NOMO-1 (cell line): ENCODE data around the gene PARK7.

Experiments used
- DNase-seq, 2 experiments: peaks; one replicate each; lab custom pipeline; 2025; ENCODE audit not compliant: unreplicated experiment in 2 of 2; lab: John Stamatoyannopoulos, UW

PARK7 gene

DNA sequence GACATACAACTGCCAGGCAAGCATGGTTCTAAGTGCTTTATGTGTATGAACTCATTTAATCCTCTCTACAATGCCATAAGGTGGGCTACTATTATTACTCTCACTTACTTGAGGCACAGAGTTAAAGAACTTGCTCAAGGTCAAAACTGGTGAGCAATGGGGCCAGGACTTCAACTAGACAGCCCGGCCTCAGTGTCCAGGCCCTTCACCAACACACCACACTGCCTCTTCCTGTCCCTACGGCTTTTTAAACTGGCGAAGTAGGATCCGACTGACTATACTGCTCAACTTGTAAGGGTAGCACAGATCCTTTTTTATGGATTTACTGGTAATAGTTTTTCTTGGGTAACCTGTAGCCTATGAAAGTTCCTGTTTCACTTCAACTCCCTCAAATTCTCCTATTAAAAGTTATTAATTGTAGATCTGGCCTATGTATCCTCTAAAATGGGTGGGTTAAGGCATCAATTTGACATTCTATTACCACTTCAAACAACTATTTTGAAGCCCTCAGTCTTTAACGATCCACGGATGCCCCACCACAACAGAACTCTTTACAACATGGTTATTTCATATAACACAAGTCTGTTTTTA, 60.3 kb downstream of the PARK7 start:
- no peak for DNase-seq

DNA sequence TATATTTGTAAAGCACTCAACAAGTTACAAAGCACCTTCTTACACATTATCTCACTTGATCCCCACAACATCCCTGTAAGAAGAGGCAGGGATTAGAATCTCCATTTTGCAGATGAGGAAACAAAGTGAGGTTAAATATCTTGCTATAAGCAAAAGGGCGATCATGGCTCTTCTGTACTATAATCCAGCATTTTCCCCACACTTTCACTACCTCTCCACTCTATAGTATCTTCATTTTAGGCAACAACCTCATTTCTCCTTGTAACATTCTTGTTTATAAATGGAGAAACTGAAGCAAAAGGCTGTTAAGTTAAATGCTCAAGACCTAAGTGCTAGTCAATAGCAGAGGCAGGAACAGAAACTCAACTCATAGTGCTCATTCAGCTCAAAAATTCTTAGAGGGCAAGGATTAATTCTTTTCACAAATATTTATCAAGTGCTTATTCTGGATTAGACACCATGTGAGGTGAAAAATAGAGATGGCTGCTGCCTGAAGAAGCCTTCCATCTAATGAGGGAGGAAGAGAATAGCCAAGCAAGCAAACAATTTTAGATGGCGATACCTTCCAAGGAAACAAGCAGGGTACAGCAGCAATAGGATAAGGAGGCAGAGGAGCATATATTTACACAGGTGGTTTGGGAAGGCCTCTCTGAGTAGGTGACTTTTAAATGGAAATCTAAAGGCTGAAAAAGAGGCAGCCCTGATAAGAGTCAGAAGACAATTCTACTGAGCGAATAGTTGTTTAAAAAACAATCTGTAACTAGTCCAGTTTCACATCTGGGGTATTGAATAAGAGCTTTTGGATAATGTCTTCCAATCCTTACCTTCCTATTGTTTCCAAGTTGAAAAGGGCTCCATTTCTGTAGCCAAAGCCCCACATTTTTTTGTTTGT, 61.1 kb downstream of the PARK7 start:
- no peak for DNase-seq

DNA sequence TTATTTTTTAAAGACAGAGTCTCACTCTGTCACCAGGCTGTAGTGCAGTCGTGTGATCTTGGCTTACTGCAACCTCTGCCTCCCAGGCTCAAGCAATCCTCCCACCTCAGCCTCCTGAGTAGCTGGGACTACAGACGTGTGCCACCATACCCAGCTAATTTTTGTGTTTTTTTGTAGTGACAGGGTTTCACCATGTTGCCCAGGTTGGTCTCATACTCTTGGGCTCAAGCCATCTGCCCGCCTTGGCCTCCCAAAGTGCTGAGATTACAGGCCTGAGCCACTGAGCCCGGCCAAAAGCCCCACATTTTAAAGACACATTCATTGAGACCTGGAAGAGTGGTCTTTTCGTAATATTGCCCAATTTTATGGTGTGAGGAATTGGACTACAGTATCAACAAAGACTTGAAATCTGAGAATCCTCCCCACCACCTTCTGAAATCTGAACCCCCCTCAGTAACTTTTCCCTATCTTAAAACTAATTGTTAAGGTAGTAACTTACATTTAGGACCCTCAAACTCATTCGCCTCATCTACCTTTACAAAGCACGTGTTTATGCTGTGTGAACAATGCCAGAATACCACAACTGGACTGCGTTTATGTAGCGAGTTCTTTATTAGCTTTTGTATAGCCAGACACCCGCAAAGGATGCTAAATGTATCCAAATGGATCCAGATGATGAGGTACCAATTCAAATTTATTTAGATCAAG, 61.9 kb downstream of the PARK7 start:
- no peak for DNase-seq

DNA sequence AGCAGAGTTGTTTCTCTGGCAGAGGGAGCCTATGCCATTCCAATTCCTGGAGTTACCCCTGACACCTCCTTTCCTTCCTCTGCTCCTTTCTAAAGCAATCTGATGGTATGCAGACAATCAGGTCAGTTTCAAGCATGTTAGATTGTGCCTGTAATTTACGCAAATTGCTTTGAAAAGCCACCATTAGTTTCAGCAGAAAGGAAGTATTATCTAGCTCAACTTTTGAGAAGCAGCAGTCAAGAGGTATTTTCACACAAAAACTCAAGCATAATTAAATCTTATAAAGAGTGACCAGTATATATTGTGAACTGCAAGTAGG, 62.4 kb downstream of the PARK7 start:
- no peak for DNase-seq

DNA sequence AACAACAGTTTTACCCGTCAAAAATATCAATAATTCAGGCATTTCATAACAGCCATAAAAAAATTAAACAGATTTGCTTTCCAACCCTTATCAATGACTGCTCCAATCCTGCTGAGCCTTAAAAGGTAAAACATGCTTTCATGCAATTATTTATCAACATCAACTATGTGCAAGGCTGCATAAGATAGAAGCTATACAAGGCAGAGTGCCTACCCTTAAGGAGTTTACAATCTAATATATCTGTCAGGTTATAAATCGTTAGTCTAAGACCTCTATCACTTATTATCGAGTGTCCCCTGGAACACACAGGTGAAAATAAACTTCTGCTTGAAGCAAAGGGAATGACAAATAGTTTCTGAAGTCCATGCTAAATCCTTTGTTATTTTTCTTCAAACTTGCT, 62.8 kb downstream of the PARK7 start:
- DNase-seq: no peak

DNA sequence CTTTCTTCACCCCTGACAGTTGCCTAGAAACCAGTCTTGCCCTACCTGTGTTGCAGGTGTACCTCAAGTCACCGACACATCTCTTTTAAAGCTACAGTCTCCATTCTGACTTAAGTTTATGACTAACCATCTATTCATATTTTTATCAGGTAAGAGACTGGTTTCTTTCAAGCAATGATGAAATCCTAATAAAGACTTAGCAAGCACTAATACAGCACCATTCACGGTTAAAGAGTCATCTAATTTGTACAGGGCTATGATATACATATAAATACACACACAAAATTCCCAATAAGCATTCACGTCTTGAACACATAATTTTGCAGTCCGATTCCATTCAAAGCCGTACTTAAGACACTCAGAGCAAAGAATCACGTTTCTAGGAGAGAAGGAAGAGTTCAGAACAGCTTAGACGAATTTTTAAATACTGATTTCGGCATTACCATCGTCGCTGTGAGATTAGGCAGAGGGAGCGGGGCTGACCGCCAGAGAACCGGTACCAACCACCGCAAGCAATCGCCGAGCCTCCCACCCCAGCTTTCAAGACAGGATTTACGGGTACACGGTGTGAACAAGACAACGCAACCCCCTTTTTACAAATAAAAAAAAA, 63.7 kb downstream of the PARK7 start:
- no peak for DNase-seq

DNA sequence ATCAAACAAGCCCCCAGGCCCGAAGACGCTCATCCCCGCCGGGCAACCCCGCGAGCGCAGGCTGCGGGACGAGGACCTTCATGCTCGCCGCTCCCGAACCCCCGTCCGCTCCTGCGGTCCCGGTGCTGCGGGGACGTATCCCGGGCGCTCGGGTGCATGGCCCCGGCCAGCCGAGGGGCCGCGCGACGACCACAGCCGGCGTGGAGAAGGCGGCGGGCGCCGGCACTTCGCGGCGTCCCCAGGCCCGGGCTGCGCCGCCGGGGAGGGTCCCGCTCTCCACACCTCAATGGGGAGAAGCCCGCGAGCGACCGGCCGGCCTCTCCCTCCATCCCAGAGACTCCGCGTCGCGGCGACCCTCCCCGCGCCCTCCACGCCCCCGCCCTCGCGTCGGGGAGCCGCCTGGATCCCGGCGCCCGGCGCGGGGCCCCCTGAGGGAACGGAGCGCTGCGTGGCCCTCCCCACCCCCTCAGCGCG, 64.2 kb downstream of the PARK7 start:
- no peak for DNase-seq

DNA sequence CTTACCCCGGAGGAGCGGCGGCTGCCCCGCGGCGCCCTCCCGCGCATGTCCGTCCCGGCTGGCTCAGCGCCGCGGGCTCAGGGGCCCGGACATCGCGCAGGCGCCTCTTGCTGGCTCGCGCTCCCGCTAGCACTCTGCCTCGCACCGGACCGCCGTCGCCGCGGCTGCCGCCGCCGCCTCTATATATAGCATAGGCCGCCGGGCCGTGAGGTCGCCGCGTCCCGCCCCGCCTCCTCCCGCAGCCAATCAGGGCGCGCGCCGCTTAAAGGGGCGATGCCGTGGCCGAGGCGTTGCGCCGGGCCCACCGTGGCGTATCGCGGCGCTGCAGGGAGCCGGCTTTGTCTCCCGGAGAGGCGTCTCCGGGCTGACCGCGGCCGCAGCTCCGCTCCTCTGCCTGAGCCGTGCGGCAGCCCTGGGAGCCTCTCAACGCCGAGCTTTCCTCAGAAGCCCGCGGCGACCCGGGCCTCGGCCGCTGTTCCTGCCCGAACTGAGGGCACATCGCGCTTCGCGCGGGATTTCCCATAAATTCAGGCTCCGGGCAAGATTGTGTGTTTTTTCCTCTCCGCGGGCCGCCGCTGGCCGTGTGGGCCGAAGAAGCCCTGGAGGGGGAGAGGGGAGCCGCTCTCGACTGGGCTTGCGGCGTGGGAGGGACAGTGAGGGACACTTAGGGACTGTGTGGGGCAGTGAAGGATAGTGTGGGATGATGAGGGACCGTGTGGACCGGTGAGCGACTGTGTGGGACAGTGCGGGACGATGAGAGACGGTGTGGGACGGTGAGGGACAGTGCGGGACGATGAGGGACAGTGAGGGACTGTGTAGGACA, 64.9 kb downstream of the PARK7 start, which contains the start of gene ERRFI1:
TSS of gene ERRFI1 (minus strand) at position 157 of the 823 bp plus-strand sequence. CDS start 10,690 bp downstream, outside the sequence.
- peak; percentile 61 to 84 for DNase-seq

DNA sequence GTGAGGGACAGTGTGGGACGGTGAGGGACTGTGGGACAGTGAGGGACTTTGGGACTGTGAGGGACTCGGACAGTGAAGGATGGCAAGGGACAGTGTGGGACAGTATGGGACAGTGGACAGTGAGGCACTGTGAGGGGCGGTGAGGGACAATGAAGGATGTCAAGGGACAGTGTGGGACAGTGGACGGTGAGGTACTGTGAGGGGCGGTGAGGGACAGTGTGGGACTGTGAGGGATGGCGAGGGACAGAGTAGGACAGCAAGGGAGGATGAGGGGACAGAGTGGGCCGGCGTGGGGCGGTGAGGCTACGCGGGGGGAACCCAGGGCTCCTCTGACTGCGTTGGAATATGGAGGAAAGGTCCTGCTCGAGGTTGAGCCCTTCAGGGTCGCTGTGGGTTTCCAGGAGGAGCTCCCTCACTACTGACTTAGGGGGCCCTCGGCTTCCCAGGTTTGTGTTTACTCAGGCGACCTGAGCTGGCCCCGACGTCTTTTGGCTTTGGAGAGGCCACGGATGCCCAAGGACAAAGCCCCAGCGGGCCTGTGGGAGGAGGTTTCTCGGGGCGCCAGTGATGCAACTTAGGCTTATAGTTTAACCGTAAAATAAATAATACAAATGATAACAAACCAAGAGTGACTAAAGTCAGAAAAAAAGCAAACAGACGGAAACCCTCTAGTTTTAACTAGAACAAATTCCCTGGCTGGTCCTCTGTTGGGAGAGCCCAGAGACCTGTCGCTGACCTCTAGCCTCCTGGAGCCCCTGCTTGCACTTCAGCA, 65.7 kb downstream of the PARK7 start:
- DNase-seq: no peak

DNA sequence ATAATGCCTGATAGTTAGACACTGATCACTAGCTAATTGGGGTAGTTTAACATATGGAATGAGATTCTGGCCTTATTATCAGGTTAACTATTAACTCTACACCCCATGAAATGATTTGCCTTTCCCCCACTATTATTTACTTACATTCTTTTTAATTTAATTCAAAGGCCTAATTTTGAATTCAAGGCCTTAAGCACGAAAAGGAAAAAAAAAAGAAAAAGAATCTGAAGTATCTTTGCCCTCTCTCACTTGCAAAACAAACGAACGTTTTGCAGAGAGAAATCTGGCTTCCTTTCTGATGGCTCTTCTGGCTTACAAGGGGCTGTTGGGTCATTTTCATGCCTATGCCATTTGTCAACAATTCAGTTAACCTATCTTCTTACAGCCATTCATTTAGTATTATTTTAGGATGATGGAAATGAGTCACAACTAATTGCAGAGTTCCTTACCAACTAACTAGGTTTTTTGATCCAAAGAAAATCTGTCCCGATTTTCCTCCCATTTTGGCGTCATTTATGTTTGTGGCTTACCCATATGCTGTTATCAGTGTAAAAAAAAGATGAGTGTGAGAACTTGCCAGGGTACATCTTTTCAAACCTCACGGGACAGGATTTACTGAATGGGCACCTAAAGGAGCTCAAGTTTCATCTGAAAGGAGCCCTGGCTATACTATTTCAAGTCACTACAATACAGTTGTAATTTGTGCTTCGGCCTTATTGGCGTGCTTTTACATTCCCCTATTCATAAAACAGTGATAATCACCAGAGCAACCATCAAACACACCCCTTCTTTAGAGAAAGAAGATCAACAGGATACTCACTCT, 66.4 kb downstream of the PARK7 start:
- DNase-seq: no peak

DNA sequence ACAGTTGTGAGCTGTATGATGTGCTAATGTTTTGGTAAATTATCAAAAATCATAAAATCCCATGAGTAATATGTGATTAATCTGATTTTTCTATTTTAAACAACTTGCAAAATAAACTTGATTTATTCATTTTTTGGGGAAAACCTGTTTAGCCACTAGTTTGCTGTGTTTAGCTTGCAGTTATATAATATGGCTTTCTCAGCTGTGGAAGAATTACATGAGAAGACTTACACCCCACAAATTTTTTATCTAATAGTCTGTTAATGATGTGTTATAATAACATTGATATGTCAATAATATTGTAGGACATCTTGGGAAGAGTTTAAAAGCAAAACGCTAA, 67.0 kb downstream of the PARK7 start:
- DNase-seq: no peak

DNA sequence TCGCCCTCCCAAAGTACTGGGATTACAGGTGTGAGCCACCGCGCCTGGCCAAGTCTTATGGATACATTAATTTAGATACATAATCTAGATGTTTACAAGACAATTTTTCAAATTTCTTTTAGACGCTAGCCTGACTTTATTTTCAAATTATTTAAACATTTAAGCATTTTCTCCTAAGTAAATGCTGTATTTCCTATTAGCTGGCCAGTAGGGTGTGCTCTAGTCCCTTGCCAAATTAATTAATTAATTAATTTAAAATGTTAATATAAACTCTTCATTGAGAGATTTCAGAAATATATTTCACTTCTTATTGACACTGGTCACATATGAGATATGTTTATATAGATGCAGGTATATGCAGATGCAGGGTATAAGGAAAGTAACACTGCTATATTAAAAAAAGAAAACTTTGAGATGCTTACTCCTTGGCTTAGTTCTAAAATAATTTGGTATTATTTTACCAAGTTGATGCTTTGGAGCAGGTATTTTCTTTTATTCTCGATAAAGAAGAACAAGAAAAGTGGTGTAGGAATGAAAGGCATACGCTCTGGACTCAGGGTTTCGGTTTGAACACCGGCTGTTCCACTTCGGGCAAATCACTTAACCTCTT, 69.8 kb downstream of the PARK7 start:
- DNase-seq: no peak

DNA sequence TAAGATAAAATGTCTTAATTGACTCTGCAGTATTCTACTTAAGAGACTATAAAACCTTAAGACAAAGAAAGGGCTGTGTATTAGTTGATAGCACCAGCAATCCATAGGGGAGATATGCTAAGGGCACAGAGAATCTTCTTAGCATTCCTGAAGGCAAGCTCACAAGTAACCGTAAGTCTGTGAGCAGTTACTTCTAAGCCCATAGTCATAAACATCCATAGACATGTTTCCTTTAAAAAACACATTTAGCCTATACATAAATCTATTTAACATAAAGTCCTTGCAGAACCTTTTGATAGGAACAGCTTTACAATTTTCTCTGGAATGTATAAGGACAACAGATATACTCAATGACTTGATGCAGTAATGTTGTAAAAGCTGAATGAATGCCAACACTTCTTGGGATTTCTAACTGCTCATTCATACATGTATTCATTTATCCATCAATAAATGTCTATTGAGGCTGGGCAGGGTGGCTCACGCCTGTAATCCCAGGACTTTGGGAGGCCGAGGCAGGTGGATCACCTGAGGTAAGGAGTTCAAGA, 70.9 kb downstream of the PARK7 start:
- no peak for DNase-seq

DNA sequence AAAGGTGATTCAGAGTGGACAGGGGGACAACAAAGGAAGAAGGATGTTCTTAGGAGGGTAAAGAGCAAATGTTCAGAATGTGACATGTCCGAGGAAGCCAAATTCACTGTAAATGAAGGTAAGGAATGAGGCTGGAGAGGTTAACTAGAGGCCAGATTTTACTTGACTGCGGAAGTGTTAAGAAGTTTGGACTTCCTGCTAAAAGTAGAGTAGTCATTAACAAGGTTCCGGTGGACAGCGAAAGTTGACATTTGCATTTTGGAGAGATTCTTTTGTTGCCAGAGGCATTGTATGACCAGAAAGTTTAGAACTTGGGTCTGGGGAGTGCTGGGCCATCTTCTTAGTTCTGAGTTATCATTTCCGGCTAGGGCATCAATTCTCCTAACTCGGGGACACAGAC, 71.8 kb downstream of the PARK7 start:
- DNase-seq: no peak
